GM18868 (cell line): Measurements from ENCODE around the gene AMBP.
"Not testable (repeated sequence)": the region's sequence is repeated elsewhere in the genome, so short reads cannot be mapped to it uniquely, and the experiment has no call there.

Experiments
- ATAC-seq: cut with Tn5 transposase; IDR thresholded peaks from one replicate; pipeline ENCODE4 v1.9.1; 2021; ENCODE audit warnings: mild to moderate bottlenecking, moderate library complexity; ENCODE audit not compliant: unreplicated experiment

Gene AMBP

GRCh38 chr9:114092336-114092735 is 14.2 kb upstream of the AMBP start:
- no peak for ATAC-seq

GRCh38 chr9:114091711-114092110 is 13.6 kb upstream of the AMBP start:
- ATAC-seq, result no peak

- ATAC-seq, result no peak
Observed at GRCh38 chr9:114090798-114091197, 12.7 kb upstream of the AMBP start.

- no peak for ATAC-seq
Observed at GRCh38 chr9:114089206-114089840, 11.2 kb upstream of the AMBP start.

GRCh38 chr9:114088571-114089170 is 10.6 kb upstream of the AMBP start:
- ATAC-seq, result no peak

DNA sequence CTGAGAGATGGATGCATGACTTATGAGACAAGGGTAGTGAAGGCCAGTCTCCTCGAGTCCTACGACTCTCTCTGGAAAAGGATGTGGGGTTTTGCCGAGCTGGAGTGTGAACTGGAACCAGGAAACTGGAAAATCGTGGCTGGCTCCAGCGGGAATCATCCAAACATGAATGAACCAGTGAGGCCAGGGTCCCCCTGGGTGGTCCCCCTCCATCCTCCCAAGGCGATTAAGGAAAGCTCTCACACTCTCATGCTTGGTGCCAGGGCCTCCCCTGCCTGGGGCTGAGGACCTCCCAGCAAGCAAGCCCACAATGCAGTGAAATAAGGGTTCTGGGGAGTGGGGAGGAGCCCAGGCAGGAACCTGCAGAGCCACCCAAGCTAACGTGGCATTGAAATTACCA is 9.6 kb upstream of the AMBP start:
- no peak for ATAC-seq

- ATAC-seq, result no peak
Observed at GRCh38 chr9:114086607-114087006, 8.5 kb upstream of the AMBP start.

- ATAC-seq, result no peak
Observed at GRCh38 chr9:114086009-114086408, 7.9 kb upstream of the AMBP start.

- no peak for ATAC-seq
Observed at GRCh38 chr9:114085387-114085789, 7.3 kb upstream of the AMBP start.

GRCh38 chr9:114084282-114085073 is 6.4 kb upstream of the AMBP start:
- no peak for ATAC-seq

DNA sequence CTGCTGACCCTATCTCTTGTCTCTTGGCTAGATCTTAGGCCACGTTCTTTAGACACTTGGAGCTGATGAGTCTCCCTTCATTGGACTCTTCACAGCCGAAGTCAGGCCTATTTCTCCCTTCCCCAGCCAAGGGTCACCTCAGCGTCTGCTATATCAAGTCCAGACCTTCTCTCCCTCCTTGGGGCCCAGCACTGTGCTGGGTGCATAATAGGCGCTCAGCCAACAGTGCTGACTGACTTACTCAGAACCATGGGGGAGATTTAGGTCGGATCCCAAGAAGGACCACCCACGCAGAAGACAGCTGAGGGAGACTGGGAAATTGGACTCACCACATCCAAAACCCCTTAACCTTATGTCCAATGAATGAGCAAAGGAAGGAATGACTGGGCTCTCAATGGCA is 5.6 kb upstream of the AMBP start:
- ATAC-seq, result no peak

DNA sequence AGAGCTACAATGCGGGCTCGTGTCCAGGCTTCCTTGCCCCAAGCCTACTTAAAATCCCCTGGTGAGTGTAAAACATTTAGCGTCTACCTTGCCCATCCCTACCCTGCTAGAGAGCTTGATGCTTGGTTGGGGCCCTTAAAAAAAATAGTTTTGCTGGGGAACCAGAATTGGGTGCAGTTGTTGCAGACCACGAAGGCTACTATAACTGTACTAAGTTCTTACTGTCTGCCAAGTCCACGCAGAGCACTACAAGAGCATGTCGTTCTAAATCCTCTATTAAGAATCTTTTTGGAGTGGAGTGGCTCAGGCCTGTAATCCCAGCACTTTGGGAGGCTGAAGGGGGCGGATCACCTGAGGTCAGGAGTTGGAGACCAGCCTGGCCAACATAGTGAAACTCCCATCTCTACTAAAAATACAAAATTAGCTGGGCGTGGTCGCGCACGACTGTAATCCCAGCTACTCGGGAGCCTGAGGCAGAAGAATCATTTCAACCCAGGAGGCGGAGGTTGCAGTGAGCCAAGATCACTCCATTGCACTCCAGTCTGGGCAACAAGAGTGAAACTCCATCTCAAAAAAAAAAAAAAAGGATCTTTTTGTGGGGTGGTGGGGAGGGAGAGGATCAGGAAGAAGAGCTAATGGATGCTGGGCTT is 4.8 kb upstream of the AMBP start:
- not testable (repeated sequence) for ATAC-seq

DNA sequence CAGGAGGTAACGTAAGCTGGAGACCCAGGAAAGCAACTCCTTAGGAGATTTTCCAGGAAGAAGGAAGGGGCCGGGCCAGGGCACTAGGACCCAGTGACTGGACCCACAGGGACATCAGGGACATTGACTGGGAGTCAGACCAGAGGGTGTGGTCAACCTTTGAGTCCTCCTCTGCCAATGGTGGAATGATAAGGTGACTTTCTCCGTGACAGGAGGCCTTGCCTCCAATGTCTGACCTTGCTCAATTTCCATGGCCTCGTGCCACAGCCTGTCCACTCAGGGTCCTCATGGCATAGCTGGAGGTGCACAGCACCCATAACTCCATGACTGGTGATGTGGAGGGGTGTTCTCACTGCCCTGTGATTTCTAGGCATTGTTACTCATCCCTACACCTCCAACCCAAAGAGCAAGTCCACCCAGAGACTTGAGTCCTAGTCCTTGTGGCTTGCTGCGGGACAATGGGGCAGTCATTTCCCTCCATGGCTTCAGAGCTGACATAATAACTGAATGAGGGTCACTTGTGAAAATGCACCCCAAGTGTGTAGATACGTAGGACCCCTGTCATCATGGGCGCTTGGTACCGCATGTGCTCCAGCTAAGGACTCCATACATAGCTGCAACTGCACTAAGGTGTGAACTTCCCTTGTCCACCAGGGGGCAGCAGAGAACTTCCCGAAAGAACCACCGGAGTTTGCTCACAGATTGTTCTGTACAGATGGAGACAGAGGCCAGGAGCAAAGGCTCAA is 4.1 kb upstream of the AMBP start:
- peak; percentile 86 for ATAC-seq

DNA sequence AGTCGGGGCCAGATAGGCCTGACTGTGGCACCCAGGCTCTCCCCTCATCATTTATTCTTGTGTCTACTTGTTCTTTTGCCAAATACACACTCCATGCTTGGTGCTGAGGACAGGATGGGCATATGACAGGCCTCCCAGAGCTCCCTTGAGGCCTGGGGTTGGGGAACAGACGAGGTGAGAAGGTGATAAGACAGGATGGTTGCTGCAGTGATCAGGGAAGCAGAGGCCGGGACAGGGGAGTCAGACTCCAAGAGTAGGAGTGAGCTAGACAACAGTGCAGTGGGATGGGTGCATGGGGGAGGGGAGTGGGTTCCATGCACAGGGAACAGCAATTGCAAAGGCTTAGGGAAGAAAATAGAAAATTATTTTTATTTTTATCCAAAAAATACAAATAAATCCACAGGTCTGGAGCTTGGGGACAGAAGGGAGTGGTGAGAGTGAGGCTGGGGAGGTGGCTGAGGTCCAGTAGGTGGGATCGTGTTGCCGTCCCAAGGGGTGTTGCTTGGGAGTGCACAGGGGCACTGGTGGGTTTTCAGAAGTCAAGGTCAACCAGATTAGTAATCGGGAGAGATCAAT is 3.4 kb upstream of the AMBP start:
- ATAC-seq, result no peak

GRCh38 chr9:114080773-114081440 is 2.8 kb upstream of the AMBP start:
- no peak for ATAC-seq

DNA sequence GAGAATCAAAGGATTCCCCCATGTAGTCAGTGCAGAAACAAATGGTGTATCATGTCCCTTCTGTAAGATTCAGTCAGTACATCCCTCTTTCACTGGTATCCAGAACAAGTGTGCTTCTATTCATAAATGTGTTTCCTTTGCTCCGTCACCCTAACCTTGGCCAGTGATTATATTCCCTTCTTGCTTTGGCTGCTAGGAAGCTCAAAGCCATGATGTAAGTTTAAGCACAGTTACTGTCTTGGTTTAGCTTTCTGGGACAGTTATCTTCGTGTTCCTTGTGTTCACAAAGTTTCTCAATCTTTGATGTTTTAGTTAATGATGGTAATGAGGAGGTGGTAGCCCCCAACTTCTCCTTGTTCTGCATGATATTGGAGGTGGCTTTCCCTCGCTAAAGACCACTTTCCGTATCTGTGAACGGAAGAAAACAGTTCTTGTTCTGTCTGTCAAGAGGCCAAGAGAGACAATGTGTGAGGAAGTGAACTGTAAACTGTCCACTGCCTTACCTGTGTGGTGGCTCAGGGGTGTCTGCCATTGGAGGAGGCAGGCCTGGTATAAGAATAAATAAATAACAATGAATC is 2.2 kb upstream of the AMBP start:
- no peak for ATAC-seq

DNA sequence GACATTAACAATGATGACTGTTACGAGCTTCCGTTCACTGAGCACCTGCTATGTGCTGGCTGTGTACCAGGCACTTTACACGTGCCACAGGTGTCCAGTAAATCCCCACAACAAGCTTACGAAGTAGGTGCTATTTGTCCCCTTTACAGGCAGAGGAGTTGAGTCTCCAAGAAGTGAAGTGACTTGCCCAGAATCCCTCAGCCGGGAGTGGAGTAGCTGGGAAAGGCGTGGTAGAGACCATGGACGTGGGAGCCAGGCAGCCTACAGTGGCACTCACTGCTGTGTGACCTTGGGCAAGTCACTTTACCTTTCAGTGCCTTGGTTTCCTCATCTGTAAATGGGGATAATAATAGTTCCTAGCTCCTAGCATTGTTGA is 669 bp upstream of the AMBP start:
- no peak for ATAC-seq

DNA sequence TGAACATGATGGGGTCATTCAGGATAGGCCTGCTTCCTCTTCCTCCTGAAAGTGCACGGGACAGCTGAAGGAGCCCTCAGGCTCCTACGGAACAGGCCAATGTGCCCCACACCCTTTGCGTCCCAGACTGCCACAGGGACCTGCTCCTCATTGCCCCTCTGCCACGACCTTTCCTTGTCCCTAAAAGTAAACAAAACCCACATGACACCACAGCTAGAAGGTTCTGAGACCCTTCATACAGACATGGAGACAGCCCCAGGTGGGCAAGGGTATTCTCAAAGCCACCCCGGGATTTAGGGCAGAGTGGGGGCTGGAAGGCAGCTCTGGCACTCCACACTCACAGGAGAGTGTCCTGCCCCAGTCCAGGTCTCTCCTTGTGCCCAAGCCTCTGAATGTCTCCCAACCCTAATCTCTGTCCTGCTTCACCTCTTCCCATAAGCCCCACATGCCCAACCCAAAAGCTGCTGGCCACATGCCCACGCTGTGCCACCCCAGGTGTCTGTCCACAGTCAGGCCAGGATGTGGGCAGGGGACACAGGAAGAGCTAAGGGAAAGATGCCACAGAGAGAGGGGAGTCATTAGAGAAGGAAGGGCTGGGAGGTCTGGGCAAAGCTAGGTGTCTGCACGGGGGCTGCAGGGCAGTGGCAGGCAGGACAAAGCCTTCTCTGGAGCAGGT is 800 bp downstream of the AMBP start:
- ATAC-seq, result no peak
